Psoas muscle (tissue), 8 donors: ENCODE results near the gene ATG16L2. TPM values are rescaled to one million over a fixed set of nuclear protein-coding genes. Genes with fewer than 3 reads are reported as not detected.

ENCODE experiments used
- ATAC-seq, 4 donors: fragments of 200-7000 bp; cut with Tn5 transposase; one replicate each; pipeline ENCODE4 v1.9.1; 2020; ENCODE audit warnings: moderate library complexity in 3 of 4, mild to moderate bottlenecking in 2 of 4
- DNase-seq, 2 donors: peaks; one replicate each; pipeline ENCODE4 v3.0.0-alpha.2; 2020
- H3K27ac ChIP-seq: fragments of 200-600 bp; one replicate; pipeline ENCODE4 v1.8.0; 2022
- H3K27me3 ChIP-seq, 3 donors: fragments of 200-600 bp in 1 of 3; one replicate each; pipeline versions ENCODE4 v1.6.1 to v1.8.0; 2013 to 2022; ENCODE audit warnings: low read length in 2 of 3, mild to moderate bottlenecking in 2 of 3, moderate library complexity in 1 of 3; ENCODE audit not compliant: insufficient read depth in 3 of 3
- H3K36me3 ChIP-seq, 2 donors: fragments of 200-600 bp in 1 of 2; one replicate each; pipeline versions ENCODE4 v1.6.1 to v1.8.0; 2013 to 2022; ENCODE audit warnings: low read depth in 1 of 2, mild to moderate bottlenecking in 1 of 2, moderate library complexity in 1 of 2; ENCODE audit not compliant: insufficient read depth in 1 of 2
- H3K4me1 ChIP-seq: fragments of 200-600 bp; one replicate; pipeline ENCODE4 v1.8.0; 2022
- H3K4me3 ChIP-seq: fragments of 200-600 bp; one replicate; pipeline ENCODE4 v1.8.0; 2022; ENCODE audit warnings: mild to moderate bottlenecking
- H3K9me3 ChIP-seq: fragments of 200-600 bp; one replicate; pipeline ENCODE4 v1.8.0; 2022
- WGBS, 3 donors: extraction: QIAGEN DNeasy Blood & Tissue Kit; methylation state at CpG; one replicate each; pipeline versions ENCODE4 v1.1.6 to v1.1.7; 2013; 5-methylcytosine and 5-hydroxymethylcytosine counted together
- intact Hi-C, 2 donors: fragments of 100-400 bp; cut with DNase I; formaldehyde crosslinking; loops; one replicate each; pipeline versions ENCODE4 v1.11.0 to v1.14.2; 2022
- polyA plus RNA-seq, 3 donors: library from polyadenylated mRNA; stranded (reverse); fragments of 200-250 nt; gene quantifications; one replicate each; pipeline ENCODE4 v1.2.3, GENCODE V29; 2013
- total RNA-seq, 4 donors: library from RNA; stranded (reverse); fragmentation: NEBNext Ultra II Directional in 2 of 4; extraction: Animal tissue kit (Norgen Biotek cat#: 25700) in 2 of 4; gene quantifications; one replicate each; pipeline versions ENCODE4 v1.2.1 to v1.2.4, GENCODE V29; 2021 to 2023
- TF ChIP-seq, protein P1 (sequence below): fragments of 200-600 bp; IDR thresholded peaks from one replicate; pipeline ENCODE4 v1.8.0; 2022; ENCODE audit warnings: antibody characterized with exemption
- donor health status: healthy with polysubstance abuse.
- donor health status: DM: no; HTN: no; CAD: no; lungs with moderate emphysema.
- donor health status: Bipolar disorder and iron deficiency.
- donor health status: healthy.
- donor health status: DM: yes; HTN: yes; CAD: no.
- donor health status: DM: no; HTN: no; CAD: no.
- donor health status: DM: no; HTN: no; CAD: no.
- donor health status: DM: yes; HTN: yes; CAD: no.

Gene ATG16L2
- total and polyA plus RNA-seq, 7 donors: 3.9 to 9.6 (median 4.9) TPM

DNA sequence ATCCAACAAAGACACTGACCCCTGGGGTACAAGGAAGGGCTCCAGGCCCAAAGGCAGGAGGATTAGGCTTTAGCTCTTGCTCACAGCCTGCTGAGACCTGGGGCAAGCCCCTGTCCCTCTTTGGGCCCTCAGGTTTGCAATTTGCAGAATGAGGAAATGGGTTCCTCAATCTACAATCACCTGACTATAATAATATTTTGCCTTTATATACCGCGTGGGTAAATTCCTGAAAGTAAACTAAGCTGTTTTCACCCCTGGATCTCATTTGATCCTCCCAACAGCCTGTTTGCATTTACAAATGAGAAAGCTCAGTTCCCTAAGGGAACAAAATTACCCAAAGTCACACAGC lies 21.2 kb upstream of the ATG16L2 start:
- 76 to 85% (median 77%) methylated on average over 2 of the region's 2 CpGs for WGBS, 3 donors
- DNase-seq: no peak
- Histone ChIP-seq H3K27me3 (no peaks in the 10 kb centered on the region), H3K4me1 (peaks cover 24% of the 10 kb centered on the region), H3K4me3 (peak overlapping the region; percentile 74), H3K9me3 (no peaks in the 10 kb centered on the region), H3K27ac (peak overlapping the region; percentile 91), H3K36me3 (no peaks in the 10 kb centered on the region)
- intact Hi-C loops: loop anchor here (2.0 to 5.0 kb wide), 3 partner anchors 66 to 206 kb away; no protein-coding TSS in a partner anchor
- ATAC-seq: no peak
- TF ChIP-seq, protein P1, sequence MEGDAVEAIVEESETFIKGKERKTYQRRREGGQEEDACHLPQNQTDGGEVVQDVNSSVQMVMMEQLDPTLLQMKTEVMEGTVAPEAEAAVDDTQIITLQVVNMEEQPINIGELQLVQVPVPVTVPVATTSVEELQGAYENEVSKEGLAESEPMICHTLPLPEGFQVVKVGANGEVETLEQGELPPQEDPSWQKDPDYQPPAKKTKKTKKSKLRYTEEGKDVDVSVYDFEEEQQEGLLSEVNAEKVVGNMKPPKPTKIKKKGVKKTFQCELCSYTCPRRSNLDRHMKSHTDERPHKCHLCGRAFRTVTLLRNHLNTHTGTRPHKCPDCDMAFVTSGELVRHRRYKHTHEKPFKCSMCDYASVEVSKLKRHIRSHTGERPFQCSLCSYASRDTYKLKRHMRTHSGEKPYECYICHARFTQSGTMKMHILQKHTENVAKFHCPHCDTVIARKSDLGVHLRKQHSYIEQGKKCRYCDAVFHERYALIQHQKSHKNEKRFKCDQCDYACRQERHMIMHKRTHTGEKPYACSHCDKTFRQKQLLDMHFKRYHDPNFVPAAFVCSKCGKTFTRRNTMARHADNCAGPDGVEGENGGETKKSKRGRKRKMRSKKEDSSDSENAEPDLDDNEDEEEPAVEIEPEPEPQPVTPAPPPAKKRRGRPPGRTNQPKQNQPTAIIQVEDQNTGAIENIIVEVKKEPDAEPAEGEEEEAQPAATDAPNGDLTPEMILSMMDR: no peak

GRCh38 chr11:72793425-72794367 lies 20.5 kb upstream of the ATG16L2 start, which contains the start of gene STARD10:
STARD10 (minus strand) TSS chr11:72794047; CDS start chr11:72781181, 12,866 bp downstream.
- H3K4me3 ChIP-seq: peak within 1 kb of the TSS; percentile 74
- H3K27me3 ChIP-seq: no peaks in the 10 kb centered on the region
- TF ChIP-seq, protein P1: peak; percentile 94
- H3K4me1 ChIP-seq: peaks cover 24% of the 10 kb centered on the region
- DNase-seq: peak; percentile 96 to 98
- H3K27ac ChIP-seq: peak within 1 kb of the TSS; percentile 91
- H3K9me3 ChIP-seq: no peaks in the 10 kb centered on the region
- WGBS, 3 donors: 1 to 2% (median 1%) methylated on average over 54 to 55 of the region's 55 CpGs
- no peaks in the 10 kb centered on the region for H3K36me3 ChIP-seq
- intact Hi-C loops: loop anchor here (2.0 to 5.0 kb wide), 3 partner anchors 67 to 206 kb away; no protein-coding TSS in a partner anchor
- ATAC-seq: peak; percentile 92 to 96 (median 94)

DNA sequence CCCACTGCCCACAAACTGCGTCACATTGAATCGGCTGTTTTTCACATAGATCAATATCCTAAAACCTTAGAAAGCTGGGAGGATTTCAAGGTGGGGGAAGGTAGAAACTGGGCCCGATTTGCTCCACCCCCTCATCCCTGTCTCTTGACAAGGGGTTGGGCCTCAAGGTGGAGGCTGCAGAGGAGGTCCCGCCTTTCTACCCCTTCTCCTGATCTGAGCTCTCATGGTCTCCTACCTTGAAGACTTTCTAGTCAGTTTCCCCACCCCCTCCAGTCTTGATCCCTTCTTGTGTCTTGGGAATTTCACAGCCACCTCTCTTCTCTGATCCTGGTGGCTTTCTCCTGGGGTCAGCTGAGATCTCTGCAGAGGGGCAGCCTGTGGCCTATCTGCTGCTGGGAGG lies 15.8 kb upstream of the ATG16L2 start:
- H3K27ac ChIP-seq: no peak overlapping the region
- 74 to 87% (median 80%) methylated on average over 4 of the region's 4 CpGs for WGBS, 3 donors
- DNase-seq: no peak
- ATAC-seq: no peak
- no peaks in the 10 kb centered on the region for H3K27me3 ChIP-seq
- TF ChIP-seq, protein P1: no peak
- intact Hi-C loops: no loop called here
- H3K36me3 ChIP-seq: no peaks in the 10 kb centered on the region
- peaks cover 7% of the 10 kb centered on the region for H3K4me1 ChIP-seq
- no peaks in the 10 kb centered on the region for H3K9me3 ChIP-seq
- H3K4me3 ChIP-seq: no peak overlapping the region

GRCh38 chr11:72799441-72799840 lies 14.8 kb upstream of the ATG16L2 start:
- 67 to 77% (median 70%) methylated on average over 4 of the region's 4 CpGs for WGBS, 3 donors
- TF ChIP-seq, protein P1: no peak
- H3K4me1 ChIP-seq: peaks cover 2% of the 10 kb centered on the region
- H3K36me3 ChIP-seq: no peaks in the 10 kb centered on the region
- no peak for DNase-seq
- intact Hi-C loops: no loop called here
- no peak overlapping the region for H3K4me3 ChIP-seq
- H3K27me3 ChIP-seq: no peaks in the 10 kb centered on the region
- H3K27ac ChIP-seq: no peak overlapping the region
- ATAC-seq: no peak
- no peaks in the 10 kb centered on the region for H3K9me3 ChIP-seq
